Prostate gland (tissue), 2 donors: Measurements from ENCODE around the gene CDC73.

Experiments used
- POLR2AphosphoS5 ChIP-seq: sonication (generic); formaldehyde crosslinking; IDR thresholded peaks from one replicate; pipeline ENCODE4 v1.6.1; 2017; ENCODE audit warnings: antibody characterized with exemption
- TF ChIP-seq, protein P1 (sequence below), 4 experiments: fragments of 200-600 bp in 2 of 4; fragments of 450-650 bp in 2 of 4; sonication (generic) in 2 of 4; IDR thresholded peaks; 1 replicate in 3 of 4; 2 replicates in 1 of 4; pipeline ENCODE4 v1.5.1; 2016 to 2019; ENCODE audit warnings: antibody characterized with exemption in 4 of 4, mild to moderate bottlenecking in 2 of 4, moderate library complexity in 2 of 4

- TF ChIP-seq, protein P1, sequence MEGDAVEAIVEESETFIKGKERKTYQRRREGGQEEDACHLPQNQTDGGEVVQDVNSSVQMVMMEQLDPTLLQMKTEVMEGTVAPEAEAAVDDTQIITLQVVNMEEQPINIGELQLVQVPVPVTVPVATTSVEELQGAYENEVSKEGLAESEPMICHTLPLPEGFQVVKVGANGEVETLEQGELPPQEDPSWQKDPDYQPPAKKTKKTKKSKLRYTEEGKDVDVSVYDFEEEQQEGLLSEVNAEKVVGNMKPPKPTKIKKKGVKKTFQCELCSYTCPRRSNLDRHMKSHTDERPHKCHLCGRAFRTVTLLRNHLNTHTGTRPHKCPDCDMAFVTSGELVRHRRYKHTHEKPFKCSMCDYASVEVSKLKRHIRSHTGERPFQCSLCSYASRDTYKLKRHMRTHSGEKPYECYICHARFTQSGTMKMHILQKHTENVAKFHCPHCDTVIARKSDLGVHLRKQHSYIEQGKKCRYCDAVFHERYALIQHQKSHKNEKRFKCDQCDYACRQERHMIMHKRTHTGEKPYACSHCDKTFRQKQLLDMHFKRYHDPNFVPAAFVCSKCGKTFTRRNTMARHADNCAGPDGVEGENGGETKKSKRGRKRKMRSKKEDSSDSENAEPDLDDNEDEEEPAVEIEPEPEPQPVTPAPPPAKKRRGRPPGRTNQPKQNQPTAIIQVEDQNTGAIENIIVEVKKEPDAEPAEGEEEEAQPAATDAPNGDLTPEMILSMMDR (IDR thresholded peaks at IDR 0.05) = no peak
- TF ChIP-seq POLR2AphosphoS5 = no peak
Observed at GRCh38 chr1:193192586-193192985, 70.8 kb downstream of the CDC73 start.
